K562 (cell line): ENCODE measurements around the gene CELF4.

Experiments
- EP300 ChIP-seq: IDR thresholded peaks from 2 replicates; pipeline ENCODE4 v1.6.1; 2012; ENCODE audit warnings: low read length, improper control_type of control experiment
- NCOA1 ChIP-seq: fragments of 450-650 bp; IDR thresholded peaks from 2 replicates; pipeline ENCODE4 v1.6.1; 2016; ENCODE audit warnings: low read depth

GRCh38 chr18:37270666-37271052 is 294.9 kb downstream of the CELF4 start:
- TF ChIP-seq EP300: no peak
- no peak for TF ChIP-seq NCOA1
